MM.1S (cell line): ENCODE results near the gene DCAF15.

ENCODE experiments used
- EZH2 ChIP-seq: fragments of 300-600 bp; sonication (generic); optimal IDR thresholded peaks from 2 replicates; pipeline ENCODE3; 2017; ENCODE audit warnings: low read depth, mild to moderate bottlenecking, antibody characterized with exemption, low read length, mixed read lengths
- TF ChIP-seq, protein P1 (sequence below): fragments of 300-600 bp; sonication (generic); IDR thresholded peaks from 2 replicates; pipeline ENCODE4 v1.5.1; 2016; ENCODE audit warnings: antibody characterized with exemption, low read length, mixed read lengths

DNA sequence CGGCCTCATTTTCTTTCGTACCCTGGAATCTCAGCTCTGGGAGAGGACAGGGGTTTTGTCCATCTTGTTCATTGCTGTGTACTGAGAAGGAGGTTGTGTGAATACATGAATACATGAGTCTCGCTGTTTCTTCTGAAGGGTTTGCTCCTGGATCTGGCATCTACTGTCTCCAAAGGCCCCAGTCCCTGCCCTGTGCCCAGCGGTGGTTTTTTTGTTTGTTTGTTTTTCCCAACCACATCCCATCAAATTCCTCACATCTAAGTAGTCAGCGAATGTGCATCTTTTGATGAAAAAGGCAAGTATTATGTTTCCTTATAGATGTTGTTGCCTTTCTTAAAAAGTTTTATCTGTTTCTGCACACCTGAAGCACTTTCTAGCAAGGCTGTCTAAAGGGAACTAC is 12.5 kb downstream of the DCAF15 start:
- TF ChIP-seq, protein P1, sequence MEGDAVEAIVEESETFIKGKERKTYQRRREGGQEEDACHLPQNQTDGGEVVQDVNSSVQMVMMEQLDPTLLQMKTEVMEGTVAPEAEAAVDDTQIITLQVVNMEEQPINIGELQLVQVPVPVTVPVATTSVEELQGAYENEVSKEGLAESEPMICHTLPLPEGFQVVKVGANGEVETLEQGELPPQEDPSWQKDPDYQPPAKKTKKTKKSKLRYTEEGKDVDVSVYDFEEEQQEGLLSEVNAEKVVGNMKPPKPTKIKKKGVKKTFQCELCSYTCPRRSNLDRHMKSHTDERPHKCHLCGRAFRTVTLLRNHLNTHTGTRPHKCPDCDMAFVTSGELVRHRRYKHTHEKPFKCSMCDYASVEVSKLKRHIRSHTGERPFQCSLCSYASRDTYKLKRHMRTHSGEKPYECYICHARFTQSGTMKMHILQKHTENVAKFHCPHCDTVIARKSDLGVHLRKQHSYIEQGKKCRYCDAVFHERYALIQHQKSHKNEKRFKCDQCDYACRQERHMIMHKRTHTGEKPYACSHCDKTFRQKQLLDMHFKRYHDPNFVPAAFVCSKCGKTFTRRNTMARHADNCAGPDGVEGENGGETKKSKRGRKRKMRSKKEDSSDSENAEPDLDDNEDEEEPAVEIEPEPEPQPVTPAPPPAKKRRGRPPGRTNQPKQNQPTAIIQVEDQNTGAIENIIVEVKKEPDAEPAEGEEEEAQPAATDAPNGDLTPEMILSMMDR: no peak
- no peak for TF ChIP-seq EZH2
